Fibroblast of lung (primary cell): ENCODE measurements around the gene DNAJB13. TPM values are rescaled to one million over a fixed set of nuclear protein-coding genes. Genes with fewer than 3 reads are reported as not detected.

Source experiments
- DNase-seq, 2 donors: peaks; one replicate each; pipeline versions ENCODE4 v3.0.0 to v3.0.0-alpha.2; 2010; ENCODE audit warnings: low read depth in 2 of 2
- H2AFZ ChIP-seq: 2 replicates; pipeline ENCODE4 v1.5.1; 2012; ENCODE audit warnings: low read length, control low read depth, inconsistent platforms
- H3K27ac ChIP-seq: 2 replicates; pipeline ENCODE4 v1.5.1; 2011; ENCODE audit warnings: low read length, control low read depth; ENCODE audit not compliant: insufficient read depth
- H3K27me3 ChIP-seq: 2 replicates; pipeline ENCODE4 v1.5.1; 2011; ENCODE audit warnings: mild to moderate bottlenecking, low read length; ENCODE audit not compliant: control insufficient read depth, insufficient read depth
- H3K36me3 ChIP-seq: 2 replicates; pipeline ENCODE4 v1.5.1; 2011; ENCODE audit warnings: low read length; ENCODE audit not compliant: control insufficient read depth, insufficient read depth
- H3K4me1 ChIP-seq: 2 replicates; pipeline ENCODE4 v1.5.1; 2011; ENCODE audit warnings: low read length; ENCODE audit not compliant: control insufficient read depth, insufficient read depth; ENCODE audit errors: extremely low read depth
- H3K4me2 ChIP-seq: 2 replicates; pipeline ENCODE4 v1.5.1; 2011; ENCODE audit warnings: low read length, control low read depth; ENCODE audit not compliant: insufficient read depth; ENCODE audit errors: extremely low read depth
- H3K4me3 ChIP-seq, 4 experiments: fragments of 200-600 bp in 1 of 4; sonication (generic) in 1 of 4; replicated peaks in 1 of 4; 2 replicates each; pipeline ENCODE4 v1.5.1; 2011 to 2016; ENCODE audit warnings: low read length in 4 of 4, low read depth in 3 of 4, mild to moderate bottlenecking in 3 of 4, control low read depth in 2 of 4, inconsistent platforms in 1 of 4, mixed read lengths in 1 of 4; ENCODE audit not compliant: insufficient read depth in 1 of 4; ENCODE audit errors: control extremely low read depth in 1 of 4
- H3K79me2 ChIP-seq: 2 replicates; pipeline ENCODE4 v1.5.1; 2012; ENCODE audit warnings: mild to moderate bottlenecking, low read length, inconsistent platforms; ENCODE audit not compliant: control insufficient read depth, insufficient read depth
- H3K9ac ChIP-seq: 2 replicates; pipeline ENCODE4 v1.5.1; 2011; ENCODE audit warnings: mild to moderate bottlenecking, low read length, control low read depth; ENCODE audit not compliant: insufficient read depth
- H3K9me3 ChIP-seq: 2 replicates; pipeline ENCODE4 v1.5.1; 2012; ENCODE audit warnings: low read depth, low read length; ENCODE audit not compliant: control insufficient read depth, insufficient read depth
- H4K20me1 ChIP-seq: 2 replicates; pipeline ENCODE4 v1.5.1; 2011; ENCODE audit warnings: low read length; ENCODE audit not compliant: control insufficient read depth, insufficient read depth; ENCODE audit errors: extremely low read depth
- CTCF ChIP-seq, 2 donors: IDR thresholded peaks in 1 of 2; conservative IDR thresholded peaks in 1 of 2; 1 replicate in 1 of 2; 2 replicates in 1 of 2; pipeline ENCODE4 v1.5.1; 2011 to 2012; ENCODE audit warnings: low read length in 2 of 2, control low read depth in 1 of 2, inconsistent platforms in 1 of 2, low read depth in 1 of 2, mild to moderate bottlenecking in 1 of 2
- EZH2 ChIP-seq: IDR thresholded peaks from 2 replicates; pipeline ENCODE4 v1.5.1; 2012; ENCODE audit warnings: low read length, control low read depth, mild to moderate bottlenecking; ENCODE audit errors: missing control alignments
- polyA plus RNA-seq, 2 donors: library from polyadenylated mRNA; depleted of rRNA in 1 of 2; stranded (reverse) in 1 of 2; unstranded in 1 of 2; fragments of >200 nt; gene quantifications; 2 replicates each; pipeline ENCODE4 v1.2.1, GENCODE V29; 2011 to 2012; ENCODE audit warnings: missing spikeins in 1 of 2
- total RNA-seq: library from RNA; depleted of rRNA; stranded (reverse); fragments of >200 nt; gene quantifications from 2 replicates; pipeline ENCODE4 v1.2.1, GENCODE V29; 2014

DNAJB13 gene
- total and polyA plus RNA-seq, 2 donors (not counting 1 experiment from before 2014, with no cell fraction given), result 0.10 to 0.17 TPM

- Histone ChIP-seq H3K27me3 (no peaks in the 10 kb centered on the region), H3K9me3 (no peaks in the 10 kb centered on the region), H3K27ac (no peak overlapping the region), H3K4me2 (no peak overlapping the region), H4K20me1 (no peaks in the 10 kb centered on the region), H2AFZ (no peak overlapping the region), H3K79me2 (no peaks in the 10 kb centered on the region), H3K9ac (no peak overlapping the region), H3K4me3 (no peak overlapping the region), H3K36me3 (no peaks in the 10 kb centered on the region), H3K4me1 (no peaks in the 10 kb centered on the region)
- no peak for TF ChIP-seq EZH2
- no peak for TF ChIP-seq CTCF (conservative IDR thresholded peaks at IDR 0.05 in 1 of 2, IDR thresholded peaks at IDR 0.05 in 1 of 2; ENCODE audit: low read depth in 1 of 2, low read length in 2 of 2)
- DNase-seq, result no peak
Measured at GRCh38 chr11:73997120-73997770, 46.4 kb downstream of the DNAJB13 start.

GRCh38 chr11:73998846-73999575 lies 48.2 kb downstream of the DNAJB13 start:
- TF ChIP-seq EZH2 (no peak), CTCF (conservative IDR thresholded peaks at IDR 0.05 in 1 of 2, IDR thresholded peaks at IDR 0.05 in 1 of 2; ENCODE audit: low read depth in 1 of 2, low read length in 2 of 2) (no peak)
- no peaks in the 10 kb centered on the region for H3K36me3 ChIP-seq
- no peak overlapping the region for H3K4me3 ChIP-seq
- no peaks in the 10 kb centered on the region for H3K4me1 ChIP-seq
- H3K4me2 ChIP-seq, result no peak overlapping the region
- no peaks in the 10 kb centered on the region for H3K79me2 ChIP-seq
- H3K9me3 ChIP-seq, result no peaks in the 10 kb centered on the region
- H4K20me1 ChIP-seq, result no peaks in the 10 kb centered on the region
- no peak for DNase-seq
- H3K27me3 ChIP-seq, result no peaks in the 10 kb centered on the region
- no peak overlapping the region for H2AFZ ChIP-seq
- no peak overlapping the region for H3K27ac ChIP-seq
- H3K9ac ChIP-seq, result no peak overlapping the region

GRCh38 chr11:73999581-74000306 lies 48.9 kb downstream of the DNAJB13 start:
- TF ChIP-seq EZH2, result no peak
- no peak for TF ChIP-seq CTCF (conservative IDR thresholded peaks at IDR 0.05 in 1 of 2, IDR thresholded peaks at IDR 0.05 in 1 of 2; ENCODE audit: low read depth in 1 of 2, low read length in 2 of 2)
- H3K9me3 ChIP-seq, result no peaks in the 10 kb centered on the region
- DNase-seq, result no peak
- H3K9ac ChIP-seq, result no peak overlapping the region
- H3K4me3 ChIP-seq, result no peak overlapping the region
- no peak overlapping the region for H3K27ac ChIP-seq
- no peaks in the 10 kb centered on the region for H3K4me1 ChIP-seq
- H3K79me2 ChIP-seq, result no peaks in the 10 kb centered on the region
- H3K36me3 ChIP-seq, result no peaks in the 10 kb centered on the region
- no peaks in the 10 kb centered on the region for H4K20me1 ChIP-seq
- no peaks in the 10 kb centered on the region for H3K27me3 ChIP-seq
- no peak overlapping the region for H2AFZ ChIP-seq
- no peak overlapping the region for H3K4me2 ChIP-seq
